Renal cortex interstitium (tissue), 11 donors: ENCODE data around the gene NDUFAF8. TPM values are rescaled to one million over a fixed set of nuclear protein-coding genes. Genes with fewer than 3 reads are reported as not detected.

ENCODE experiments used
- DNase-seq, 11 donors: peaks; one replicate each; pipeline ENCODE4 v3.0.0-alpha.2; 2013; ENCODE audit warnings: low read depth in 9 of 11, low spot score in 4 of 11; ENCODE audit errors: extremely low read depth in 1 of 11
- polyA plus RNA-seq, 3 donors: library from polyadenylated mRNA; unstranded; fragments of 120-200 nt; gene quantifications; one replicate each; pipeline ENCODE4 v1.2.1, GENCODE V29; 2013; ENCODE audit not compliant: insufficient read length in 3 of 3

The NDUFAF8 gene
- polyA plus RNA-seq, 3 donors = 48.9 to 58.4 (median 51.8) TPM

DNA sequence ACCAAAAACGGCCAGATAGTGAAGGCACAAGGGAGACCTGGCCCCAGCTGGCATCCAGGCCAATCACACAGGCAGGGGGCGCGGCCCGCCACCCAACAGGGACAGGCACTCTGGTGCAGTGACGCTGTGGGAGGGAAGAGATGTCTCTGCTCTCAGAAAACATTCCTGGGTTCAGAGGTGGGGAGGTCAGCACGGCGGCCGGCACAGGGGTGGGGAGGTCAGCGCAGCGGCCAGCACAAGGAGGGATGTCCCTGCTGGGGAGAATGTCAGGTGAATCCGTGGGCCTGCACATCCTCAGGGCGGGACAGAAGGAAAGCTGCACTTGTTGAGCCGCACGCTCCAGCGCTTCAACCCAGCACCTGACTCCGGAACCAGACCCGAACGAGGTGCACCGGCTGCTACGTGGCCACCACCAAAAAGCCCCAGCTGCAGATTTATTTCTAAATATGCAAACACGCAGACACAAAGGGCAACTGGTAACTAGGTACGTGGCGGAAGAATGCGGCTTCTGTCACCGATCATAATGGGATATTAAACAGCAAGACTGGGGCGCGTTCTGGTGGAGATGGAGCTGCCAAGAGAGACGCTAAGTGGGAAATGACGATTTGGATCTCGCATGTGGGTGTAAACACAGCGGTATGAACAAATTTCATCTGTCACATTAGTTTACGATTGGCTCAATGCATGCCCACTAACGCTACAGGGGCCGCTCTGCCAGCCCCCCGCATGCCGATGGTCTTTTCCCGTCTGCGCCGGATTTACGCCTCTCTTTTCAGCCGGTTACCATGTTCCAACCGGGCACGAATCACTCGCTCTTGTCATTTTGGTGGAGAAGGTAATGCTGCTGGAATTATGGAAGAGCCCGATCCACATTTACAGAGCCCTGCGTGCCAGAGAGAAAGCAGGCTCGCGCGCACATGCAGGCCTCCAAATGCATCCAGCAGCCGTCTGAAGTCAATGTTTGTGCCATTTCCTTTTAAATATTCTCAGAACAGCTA is 40.5 kb downstream of the NDUFAF8 start:
- no peak for DNase-seq

DNA sequence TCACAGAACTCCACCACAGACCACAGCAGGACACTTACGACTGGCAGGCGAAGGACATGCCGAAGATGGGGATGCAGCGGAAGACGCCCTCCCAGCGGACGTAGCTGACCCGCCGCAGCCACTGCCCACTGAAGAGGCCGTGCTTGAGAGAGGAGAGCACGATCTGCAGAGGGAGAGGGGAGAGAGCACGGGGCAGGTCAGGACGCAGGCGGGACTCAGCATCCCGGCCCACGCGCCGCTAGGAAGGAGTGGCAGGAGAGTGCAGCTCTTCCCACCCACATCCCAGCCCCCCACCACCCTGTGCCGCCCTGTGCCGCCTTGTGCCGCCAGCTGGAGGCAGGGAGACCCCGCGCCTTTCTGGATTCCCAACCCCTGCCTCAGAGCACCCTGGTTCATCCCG is 41.5 kb downstream of the NDUFAF8 start:
- DNase-seq = no peak

DNA sequence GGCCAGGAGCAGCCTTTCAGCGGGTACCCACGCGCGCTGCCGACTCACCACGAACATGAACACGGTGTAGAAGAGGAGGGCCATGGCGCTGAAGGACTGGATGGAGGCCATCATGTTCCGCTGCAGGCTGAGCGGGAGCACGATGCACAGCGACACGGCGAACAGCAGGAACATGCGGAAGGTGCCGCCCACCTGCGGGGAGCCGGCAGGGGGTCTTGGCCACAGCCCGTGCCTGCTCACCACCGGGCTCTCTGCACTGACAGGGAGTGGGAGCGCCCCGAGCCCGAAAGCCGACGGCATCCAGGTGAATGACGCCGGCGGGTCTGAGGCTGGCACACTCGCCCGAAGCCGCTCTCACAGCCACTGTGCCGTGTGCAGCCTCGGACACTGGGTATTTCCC is 43.0 kb downstream of the NDUFAF8 start:
- no peak for DNase-seq

DNA sequence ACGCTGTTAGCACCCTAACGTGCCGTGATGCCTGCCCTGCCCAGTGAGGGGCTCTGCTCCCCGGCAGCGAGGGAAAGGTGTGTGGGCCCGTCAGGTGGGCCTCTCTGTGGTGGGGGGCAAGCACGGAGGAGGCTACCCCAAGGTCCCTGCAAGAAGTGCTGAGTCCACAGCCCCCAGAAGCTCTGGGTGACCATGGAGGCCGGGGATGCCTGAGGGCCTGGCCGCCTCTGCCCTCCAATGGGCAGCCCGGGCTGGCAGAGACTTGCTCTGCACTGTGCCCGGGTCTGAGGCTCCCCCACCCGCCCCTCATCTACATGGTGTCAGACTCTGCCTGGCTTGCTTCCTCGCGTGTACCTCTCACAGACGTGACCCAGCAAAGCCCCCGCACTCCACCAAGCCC is 43.8 kb downstream of the NDUFAF8 start:
- no peak for DNase-seq

DNA sequence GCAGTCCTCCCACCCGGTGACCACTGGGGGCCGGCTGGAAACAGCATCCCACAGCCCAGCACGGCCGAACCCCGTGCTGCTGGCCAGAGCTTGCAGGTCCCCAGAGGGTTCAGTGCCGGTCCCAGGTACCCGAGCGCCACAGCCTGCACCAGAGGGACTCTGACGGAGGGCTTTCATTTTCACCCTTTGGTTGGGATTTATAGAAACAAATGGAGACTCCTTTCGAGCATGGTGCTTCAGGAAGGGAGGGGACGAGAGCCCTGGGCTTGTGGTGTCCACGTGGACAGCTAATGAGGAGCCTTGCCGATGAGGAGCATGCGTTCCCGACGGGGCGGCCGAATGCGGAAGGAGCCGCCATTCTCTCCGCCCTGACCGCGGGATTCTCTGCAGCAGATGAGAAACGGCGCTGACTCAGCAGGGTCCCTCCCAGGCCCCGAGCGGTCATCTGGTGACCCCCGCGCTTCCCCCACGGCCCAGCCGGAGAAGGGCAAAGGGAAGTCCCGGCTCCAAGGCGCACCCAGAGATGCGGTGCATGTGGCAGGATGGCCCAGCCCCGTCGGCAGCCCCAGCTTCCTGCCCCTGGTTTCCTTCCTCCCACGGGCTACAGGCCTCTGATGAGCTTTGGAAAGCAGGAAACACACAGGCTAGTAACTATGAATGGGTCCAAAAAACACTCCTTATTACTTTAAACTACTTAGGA is 46.2 kb downstream of the NDUFAF8 start:
- no peak for DNase-seq

DNA sequence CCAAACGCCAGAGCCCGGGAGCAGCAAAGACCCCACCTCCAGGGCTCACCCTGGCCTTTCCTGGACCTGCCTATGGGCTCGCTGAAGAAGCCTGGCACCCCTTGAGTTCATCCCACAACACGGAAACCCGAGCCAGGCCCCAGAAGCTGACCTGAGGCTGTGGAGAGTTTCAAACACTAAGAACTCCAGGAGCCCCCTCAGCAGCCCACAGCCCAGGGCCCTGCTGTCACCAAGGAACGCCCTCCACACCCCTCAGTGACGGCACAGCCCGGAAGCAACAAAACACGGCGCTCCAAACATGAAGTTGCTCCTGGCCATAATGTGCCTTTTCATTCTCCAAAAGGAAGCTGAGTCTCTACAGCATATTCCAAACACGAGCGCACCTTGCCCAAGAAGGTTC is 46.8 kb downstream of the NDUFAF8 start:
- no peak for DNase-seq

DNA sequence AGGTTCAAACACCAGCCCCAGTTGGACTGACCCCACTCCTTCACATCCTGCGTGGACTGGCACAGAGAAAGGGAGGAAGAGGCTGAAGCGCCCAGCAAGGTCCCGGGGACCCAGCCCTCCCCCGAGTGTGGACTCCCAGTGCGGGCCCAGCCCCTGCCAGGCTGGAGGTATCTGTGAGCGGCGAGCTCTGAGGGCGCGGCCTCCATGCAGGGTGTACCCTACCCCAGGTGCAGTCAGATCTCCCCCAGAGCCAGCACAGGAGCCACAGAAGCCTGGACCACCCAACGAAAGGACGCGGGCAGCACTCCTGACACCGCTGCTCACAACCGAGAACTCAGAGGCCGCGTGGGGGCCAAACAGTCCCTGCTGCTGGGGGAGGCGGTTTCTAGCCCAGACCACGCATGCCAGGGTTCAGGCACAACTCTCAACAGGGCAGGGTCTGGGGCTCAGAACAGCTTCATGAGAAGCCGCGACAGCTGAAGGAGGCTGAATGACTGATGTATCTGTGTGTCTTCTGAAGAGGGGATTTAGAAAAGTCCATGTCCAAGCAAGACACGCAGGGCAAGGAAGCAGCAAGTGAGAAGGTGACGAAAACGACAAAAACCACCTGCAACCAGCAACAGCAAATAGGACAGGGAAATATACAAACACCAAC is 47.5 kb downstream of the NDUFAF8 start:
- no peak for DNase-seq

DNA sequence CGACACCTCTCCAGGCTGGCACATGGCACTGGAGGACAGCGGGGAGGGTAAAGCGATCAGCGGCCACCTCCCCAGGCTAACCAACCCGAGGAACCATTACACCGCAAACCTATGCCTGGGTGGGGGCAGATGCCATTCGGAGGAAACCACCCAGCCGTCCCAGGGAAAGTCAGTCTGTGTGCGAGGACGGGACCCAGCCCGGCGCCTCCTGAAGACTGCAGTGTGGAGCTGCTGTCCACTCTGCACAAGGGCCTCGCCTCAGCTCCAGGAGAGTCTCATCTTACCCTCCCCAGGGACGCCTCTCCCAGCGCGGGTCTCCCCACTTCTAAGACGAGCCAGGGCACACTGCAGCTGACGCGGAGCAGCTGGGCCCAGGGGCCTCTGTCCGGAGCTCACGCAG is 48.0 kb downstream of the NDUFAF8 start:
- DNase-seq = no peak

DNA sequence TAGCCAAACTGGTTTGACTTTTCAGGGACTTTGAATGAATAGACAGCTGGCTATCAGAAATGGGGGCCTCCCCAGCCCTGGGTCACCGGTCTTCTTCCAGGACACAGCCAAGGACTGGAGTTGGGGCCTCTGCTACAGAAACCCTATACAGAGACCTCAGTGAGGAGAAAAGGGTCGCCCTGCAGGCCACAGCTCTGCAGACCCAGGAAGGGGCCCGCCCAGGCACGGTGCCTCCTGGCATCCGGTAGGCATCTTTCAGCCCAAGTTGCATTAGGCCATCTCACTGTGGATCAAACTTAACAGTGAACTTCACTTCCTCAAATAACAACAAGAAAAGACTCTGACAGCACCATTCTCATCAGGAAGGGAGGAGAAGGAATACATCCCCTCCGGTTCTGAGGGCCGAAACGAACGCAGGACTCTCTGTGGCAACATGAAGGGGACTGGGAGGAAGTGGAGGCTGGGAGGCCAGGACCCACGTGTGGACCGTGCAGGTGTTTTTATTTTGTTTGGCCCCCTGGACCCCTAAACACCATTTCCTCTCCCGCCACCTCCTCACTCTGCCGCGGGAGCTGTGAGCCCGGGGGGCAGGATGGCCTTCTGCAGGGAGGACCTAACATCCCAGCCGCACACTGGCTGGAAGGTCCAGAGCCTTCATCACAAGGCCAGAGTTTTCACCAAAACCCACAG is 48.8 kb downstream of the NDUFAF8 start:
- no peak for DNase-seq

DNA sequence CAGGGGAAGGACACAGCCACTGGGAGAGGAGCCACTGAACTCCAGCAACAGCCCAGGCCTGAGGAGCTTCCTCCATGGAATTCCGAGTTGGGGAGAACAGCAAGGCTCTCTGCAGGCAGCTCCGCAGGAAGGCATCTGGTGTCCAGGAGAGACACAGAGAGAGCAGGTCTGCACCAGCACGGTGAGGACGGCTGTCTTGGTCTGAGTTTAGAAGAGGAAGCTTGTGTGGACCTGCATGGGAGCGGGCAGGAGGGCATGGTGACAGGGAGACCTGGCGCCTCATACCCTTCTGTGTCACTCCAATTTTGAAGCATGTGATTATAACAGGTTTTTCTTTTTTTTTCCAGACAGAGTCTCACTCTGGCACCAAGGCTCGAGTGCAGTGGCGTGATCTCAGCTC is 49.6 kb downstream of the NDUFAF8 start:
- no peak for DNase-seq

DNA sequence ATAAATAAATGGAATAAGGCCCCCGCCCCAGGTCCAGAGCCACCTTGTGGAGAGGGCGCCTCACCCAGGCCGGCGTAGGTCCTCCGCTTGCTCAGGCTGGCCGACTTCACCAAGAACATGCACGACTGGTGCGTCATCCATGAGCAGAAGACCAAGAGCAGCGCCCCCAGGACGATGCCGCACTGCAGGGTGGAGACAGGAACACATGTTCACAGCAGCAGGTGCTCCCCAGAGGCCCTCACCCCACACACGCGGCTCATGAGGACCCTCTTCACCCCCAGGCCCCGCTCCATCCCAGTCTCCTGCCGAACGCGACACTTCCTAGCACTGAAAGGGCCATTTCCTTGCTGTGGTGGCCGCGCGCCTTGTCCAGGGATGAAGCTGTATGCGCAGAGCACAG is 50.5 kb downstream of the NDUFAF8 start:
- no peak for DNase-seq

DNA sequence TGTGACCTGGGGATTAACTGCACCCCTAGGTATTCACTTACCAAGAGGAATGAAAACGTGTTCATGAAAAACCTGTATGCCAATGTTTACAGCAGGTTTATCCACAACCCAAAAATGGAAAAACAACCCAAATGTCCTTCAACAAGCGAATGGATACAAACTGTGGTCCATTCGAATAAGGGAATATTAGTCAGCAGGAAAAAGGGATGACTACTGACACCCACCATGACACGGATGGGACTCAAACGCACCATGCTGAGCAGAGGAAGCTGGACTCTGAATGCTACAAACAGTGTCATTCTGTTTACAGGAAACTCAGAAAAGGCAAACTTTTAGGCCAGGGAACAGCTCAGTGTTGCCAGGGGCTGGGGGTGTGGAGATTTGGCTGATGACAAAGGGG is 51.1 kb downstream of the NDUFAF8 start:
- no peak for DNase-seq

Other genes starting within 250 kb of the NDUFAF8 start
- gene CHMP6, start 247.5 kb upstream of the NDUFAF8 start, polyA plus RNA-seq = 10 to 100 TPM; 24.8 to 32.9 (median 25.4) TPM
- 10 to 100 TPM; 43.7 to 47.5 (median 44.5) TPM for gene BAIAP2, start 204.2 kb upstream of the NDUFAF8 start, polyA plus RNA-seq
- gene PVALEF, start 73.8 kb upstream of the NDUFAF8 start, polyA plus RNA-seq = under 1 TPM; 0.14 to 0.57 (median 0.22) TPM
- gene AATK, start 73.1 kb upstream of the NDUFAF8 start, polyA plus RNA-seq = 1 to 10 TPM; 3.0 to 7.8 (median 4.6) TPM
- gene CEP131, start 16.4 kb upstream of the NDUFAF8 start, polyA plus RNA-seq = 10 to 100 TPM; 14.4 to 25.3 (median 20.5) TPM
- gene TEPSIN, start 263 bp upstream of the NDUFAF8 start, polyA plus RNA-seq = 10 to 100 TPM; 14.3 to 28.4 (median 21.5) TPM
- gene SLC38A10, start 56.0 kb downstream of the NDUFAF8 start, polyA plus RNA-seq = 10 to 100 TPM; 53.7 to 86.1 (median 67.0) TPM
- 10 to 100 TPM; 15.9 to 29.7 (median 29.3) TPM for gene BAHCC1, start 156.1 kb downstream of the NDUFAF8 start, polyA plus RNA-seq